Putamen (tissue), 1 donor: Measurements from ENCODE around the gene MSX2.
"Not testable (repeated sequence)": the region's sequence is repeated elsewhere in the genome, so short reads cannot be mapped to it uniquely, and the experiment has no call there.

Experiments
- DNase-seq: peaks from one replicate; pipeline ENCODE4 v3.0.0-alpha.2; 2016; ENCODE audit warnings: low spot score

The MSX2 gene

DNA sequence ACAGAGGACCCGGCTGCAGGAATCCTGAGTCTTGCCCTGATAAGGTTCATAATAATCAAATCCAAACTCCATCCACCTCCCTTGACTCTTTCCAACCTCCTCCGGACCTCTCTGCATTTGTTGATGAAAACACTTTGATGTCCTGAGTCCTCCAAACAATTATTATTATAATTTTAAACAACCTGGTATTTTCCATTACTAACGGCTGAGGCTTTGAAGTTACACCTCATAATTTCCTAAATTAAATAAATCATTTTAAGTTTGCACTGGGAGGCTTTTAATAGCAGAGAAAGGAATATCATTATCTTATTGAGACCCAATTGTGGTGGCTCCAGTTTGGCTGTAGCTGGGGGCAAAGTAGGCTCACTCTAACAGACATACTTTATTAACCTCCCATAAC, 9.5 kb downstream of the MSX2 start:
- DNase-seq: no peak

GRCh38 chr5:174734571-174735497, 10.5 kb downstream of the MSX2 start:
- no peak for DNase-seq

GRCh38 chr5:174735498-174736330, 11.3 kb downstream of the MSX2 start:
- no peak for DNase-seq

- DNase-seq: no peak
These were observed 11.9 kb downstream of the MSX2 start for GRCh38 chr5:174736331-174736721.

DNA sequence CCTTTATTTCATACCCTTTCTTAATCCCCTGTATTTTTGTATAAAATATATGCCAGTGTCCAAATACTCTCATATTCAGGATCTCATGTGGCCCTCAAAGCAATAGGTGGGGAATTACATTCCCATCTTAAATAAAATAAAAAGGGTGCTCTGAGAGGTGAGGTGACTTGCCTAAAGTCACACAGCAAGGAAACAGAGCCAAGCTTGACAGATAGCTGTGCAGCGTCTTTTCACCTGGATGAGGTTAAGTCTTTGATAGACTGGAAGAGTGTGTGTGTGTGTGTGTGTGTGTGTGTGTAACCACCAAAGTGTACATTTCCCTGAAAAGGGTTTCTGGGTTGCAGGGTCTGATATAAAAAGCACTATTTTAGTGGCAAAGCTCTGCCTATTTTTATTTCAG, 12.4 kb downstream of the MSX2 start:
- no peak for DNase-seq

DNA sequence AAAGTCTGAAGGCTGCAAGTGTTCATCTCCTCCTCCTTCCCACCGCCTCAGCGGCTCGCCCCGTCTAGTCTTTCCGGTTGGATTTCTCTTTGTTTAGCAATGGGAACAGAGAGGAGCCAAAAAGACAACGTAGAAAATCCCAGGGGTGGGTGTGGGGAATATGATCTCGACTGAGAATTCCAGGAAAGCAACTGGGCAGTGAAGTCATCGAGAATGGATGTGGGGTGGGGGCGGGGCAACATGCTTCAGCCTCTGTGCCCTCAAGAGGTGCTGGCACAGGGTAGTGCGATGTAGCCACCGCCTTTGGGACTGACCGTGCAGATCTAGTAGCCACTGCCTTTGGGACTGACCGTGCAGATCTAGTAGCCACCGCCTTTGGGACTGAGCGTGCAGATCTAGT, 12.9 kb downstream of the MSX2 start:
- DNase-seq: no peak

DNA sequence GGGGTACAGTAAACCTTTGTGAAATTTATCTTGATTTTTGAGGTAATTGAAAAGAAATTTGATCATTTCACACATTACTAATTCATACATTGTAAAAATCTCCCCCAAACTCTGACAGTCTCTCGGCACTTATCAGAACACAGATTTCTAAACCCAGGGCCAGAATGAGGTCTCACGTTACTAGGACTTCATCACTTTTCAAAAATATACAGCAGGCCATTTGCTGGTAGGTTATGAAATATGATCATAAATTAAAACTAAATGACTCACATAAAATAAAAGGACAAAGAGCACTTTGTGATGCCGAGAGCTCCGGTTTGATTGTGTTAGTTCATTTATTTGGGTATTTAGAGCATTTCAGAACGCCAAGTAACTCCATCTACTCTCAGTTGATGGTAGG, 17.0 kb downstream of the MSX2 start:
- no peak for DNase-seq

- no peak for DNase-seq
These were observed 20.5 kb downstream of the MSX2 start for GRCh38 chr5:174744896-174745295.

DNA sequence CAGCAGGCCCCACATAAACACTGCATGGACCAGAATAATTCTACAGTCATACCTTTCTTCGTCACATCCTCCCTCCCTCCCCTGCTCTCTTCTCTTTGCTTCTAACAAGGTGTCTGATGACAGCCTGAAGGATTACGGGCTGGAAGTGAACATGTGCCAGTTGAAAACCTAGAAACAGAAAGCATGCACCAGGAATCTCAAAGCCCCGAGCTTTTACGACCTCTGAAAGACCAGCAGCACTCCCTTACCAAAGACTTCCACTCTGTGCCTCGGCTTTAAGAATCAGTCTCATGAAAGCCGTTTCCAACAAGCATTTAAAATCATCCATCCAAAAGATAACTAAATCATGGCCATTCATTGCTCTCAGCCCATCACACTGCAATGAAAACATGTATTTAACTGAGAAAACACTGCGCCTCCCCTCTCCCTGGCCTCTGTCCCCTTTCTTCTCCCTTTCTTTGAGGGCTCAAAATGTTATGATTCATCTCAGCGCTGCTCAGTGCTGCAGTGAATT, 21.3 kb downstream of the MSX2 start:
- no peak for DNase-seq

- DNase-seq: no peak
These were observed 26.3 kb downstream of the MSX2 start for GRCh38 chr5:174750711-174751110.

DNA sequence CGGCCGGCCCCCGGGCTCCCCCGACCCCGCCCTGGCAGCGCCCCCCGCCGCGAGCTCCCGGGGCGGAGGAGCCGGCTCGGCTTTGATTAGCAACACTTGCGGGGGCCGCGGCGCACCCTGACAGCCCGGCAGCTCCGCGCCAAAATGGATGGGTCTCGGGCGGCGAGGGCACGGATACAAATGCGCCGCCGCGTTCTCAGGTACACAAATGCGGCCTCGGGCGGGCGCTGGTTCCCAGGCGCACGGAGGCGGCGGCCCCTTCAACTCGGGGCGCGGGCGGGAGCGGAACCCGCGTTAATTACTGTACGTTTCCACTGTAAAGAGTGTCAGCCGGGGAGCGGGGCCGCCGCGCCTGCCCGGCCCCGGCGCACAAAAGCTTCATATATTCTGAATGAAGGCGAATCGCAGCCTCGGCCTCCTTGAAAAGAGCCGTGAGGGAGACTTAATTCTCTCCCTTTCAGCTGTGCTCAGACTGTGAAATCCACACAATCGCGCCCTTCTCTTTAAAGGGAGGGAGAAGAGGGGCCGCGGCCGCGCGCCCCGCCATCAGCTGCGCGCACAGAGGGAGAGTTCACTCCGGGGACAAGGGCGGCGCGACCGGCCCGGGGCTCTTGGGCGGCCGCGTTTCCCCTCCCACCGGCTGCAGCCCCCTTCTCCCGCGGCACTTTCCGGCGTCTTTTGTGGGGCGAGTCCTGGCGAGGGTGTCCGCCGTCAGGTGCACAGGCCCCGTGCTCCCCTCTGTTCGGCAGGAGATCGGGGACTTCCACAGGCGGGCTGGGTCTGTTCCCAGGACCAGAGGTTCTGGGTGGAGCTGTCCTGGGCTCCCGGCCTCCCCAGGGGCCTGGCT, 27.0 kb downstream of the MSX2 start:
- DNase-seq: peak; percentile 21

- DNase-seq: no peak
These were observed 27.7 kb downstream of the MSX2 start for GRCh38 chr5:174752121-174752520.

DNA sequence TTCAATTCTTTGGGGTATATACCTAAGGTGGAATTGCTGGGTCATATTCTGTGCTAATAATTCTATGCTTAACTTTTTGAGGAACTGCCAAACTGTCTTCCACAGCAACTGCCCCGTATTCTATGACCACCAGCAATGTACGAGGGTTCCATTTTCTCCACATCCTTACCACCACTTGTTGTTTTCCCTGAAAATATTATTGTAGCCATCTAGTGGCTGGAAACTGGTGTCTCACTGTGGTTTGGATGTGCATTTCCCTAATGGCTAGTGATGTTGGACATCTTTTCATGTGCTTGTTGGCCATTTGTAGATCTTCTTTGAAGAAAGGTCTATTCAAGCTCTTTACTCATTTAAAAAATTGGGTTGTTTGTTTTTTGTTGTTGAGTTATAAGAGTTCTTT, 30.7 kb downstream of the MSX2 start:
- no peak for DNase-seq

- no peak for DNase-seq
These were observed 34.7 kb downstream of the MSX2 start for GRCh38 chr5:174759091-174759490.

- no peak for DNase-seq
These were observed 36.3 kb downstream of the MSX2 start for GRCh38 chr5:174760721-174761120.

DNA sequence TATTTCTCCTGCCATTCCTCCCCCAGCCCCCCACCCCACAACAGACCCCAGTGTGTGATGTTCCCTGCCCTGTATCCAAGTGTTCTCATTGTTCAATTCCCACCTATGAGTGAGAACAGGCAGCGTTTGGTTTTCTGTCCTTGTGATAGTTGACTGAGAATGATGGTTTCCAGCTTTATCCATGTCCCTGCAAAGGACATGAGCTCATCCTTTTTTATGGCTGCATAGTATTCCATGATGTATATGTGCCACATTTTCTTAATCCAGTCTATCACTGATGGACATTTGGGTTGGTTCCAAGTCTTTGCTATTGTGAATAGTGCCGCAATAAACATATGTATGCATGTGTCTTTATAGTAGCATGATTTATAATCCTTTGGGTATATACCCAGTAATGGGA, 37.0 kb downstream of the MSX2 start:
- DNase-seq: not testable (repeated sequence)

DNA sequence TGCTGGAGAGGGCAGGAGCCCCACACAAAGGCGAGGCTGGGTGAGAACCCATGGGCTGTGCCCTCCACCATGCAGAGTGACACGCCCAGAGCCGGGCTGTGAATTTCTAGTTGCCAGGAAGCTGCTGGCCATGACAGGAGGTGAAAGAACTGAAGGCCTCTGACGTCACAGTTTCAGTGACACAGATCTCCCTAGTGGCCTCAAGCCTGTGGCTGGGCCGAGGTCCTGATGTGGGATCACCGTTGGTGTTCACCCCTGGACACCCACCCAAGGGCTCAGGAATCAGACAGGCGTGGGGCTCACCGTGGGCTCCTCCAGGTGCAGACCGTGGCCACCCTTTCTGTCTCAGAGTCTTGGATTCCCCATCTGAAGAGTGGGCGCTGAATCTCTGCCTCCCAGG, 39.9 kb downstream of the MSX2 start:
- no peak for DNase-seq

DNA sequence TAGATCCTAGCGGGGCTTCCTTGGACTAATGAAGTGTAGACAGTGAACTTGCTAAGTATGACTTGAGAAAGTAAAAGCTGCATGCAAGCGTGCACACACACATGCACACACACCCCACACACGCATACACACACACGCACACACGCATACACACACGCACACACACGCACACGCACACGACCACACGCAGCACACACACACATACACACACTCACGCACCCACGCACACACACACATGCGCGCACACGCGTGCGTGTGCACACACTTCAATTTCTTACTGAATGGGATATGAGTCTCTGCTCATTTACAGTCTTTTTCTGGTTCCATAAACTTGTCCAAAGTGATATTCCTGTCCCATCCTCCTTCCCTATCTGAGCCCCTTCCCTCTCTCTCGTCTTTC, 41.2 kb downstream of the MSX2 start:
- DNase-seq: no peak

DNA sequence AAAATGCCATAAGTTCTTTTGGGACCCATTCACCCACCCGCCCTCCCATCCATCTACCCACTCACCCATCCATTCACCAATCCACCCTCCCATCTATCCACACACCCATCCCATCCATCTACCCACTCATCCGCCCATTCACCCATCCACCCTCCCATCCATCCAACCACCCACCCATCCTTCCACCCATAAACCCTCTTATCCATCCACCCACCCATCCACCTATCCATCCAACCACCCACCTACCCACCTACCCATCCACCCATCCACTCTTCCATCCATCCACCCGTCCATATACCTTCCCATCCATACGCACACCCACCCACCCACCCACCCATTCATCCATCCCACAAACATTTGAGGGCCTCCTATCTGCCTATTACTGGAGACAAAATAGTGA, 43.3 kb downstream of the MSX2 start:
- DNase-seq: no peak

GRCh38 chr5:174769005-174769404, 44.6 kb downstream of the MSX2 start:
- DNase-seq: no peak

DNA sequence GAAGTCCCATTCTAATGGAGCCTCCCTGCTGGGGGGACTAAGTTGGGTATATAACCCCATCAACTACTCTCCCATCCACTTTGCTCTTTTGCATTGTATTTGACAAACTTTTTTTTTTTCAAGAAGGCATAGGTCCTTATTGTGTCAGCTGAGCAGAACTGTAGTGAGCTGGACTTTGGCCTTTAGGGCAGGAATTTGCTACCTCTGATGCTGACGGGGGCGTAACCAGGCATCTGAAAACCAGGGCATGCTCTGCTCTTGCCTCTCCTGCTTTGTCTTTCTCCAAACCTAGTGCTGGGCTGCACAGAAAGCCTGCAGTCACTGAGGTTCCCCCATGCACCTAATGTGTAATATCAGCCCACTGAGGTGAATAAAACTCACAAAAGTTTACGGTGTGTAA, 49.0 kb downstream of the MSX2 start:
- no peak for DNase-seq

DNA sequence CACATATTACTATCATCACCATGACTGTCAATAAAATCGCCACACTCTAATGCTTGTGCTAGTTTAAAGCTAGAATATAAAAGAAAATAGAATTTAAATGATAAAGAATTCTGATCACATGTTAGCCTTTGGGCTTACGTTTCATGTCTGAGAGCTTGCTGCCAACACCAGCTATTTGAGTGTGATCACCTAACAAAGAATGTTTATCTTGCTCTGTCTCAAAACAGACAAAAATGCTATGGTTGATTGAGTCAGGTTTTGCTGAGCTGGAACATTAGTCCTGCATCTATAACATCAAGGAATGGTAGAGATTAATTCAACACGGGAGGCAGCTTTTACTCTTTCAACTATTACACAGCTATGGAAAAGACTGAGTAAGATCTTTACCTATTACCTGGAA, 50.7 kb downstream of the MSX2 start:
- no peak for DNase-seq
